Activated CD4-positive, alpha-beta memory T cell treated with anti-CD3 and anti-CD28 coated beads for 36 hours (primary cell): ENCODE results near the gene TMEM82. TPM values are rescaled to one million over a fixed set of nuclear protein-coding genes. Genes with fewer than 3 reads are reported as not detected.

Experiments
- CTCF ChIA-PET: fragments of 350-600 bp; sonication (Branson Sonifier 250); formaldehyde crosslinking; loops from one replicate; lab custom pipeline; 2021; ENCODE audit warnings: antibody characterized with exemption, inconsistent platforms; lab: Charles Lee
- POLR2A ChIA-PET: fragments of 350-600 bp; sonication (Branson Sonifier 250); formaldehyde crosslinking; loops from one replicate; lab custom pipeline; 2021; ENCODE audit warnings: antibody characterized with exemption; lab: Charles Lee
- DNase-seq: peaks from one replicate; pipeline ENCODE4 v3.0.0-alpha.2; 2020
- H3K27ac Mint-ChIP-seq: one replicate; pipeline ENCODE4 v1.8.0; 2021; ENCODE audit warnings: mixed read lengths
- H3K27me3 Mint-ChIP-seq: one replicate; pipeline ENCODE4 v1.8.0; 2021; ENCODE audit warnings: mixed read lengths
- H3K36me3 Mint-ChIP-seq: one replicate; pipeline ENCODE4 v1.8.0; 2021; ENCODE audit warnings: mixed read lengths
- H3K4me1 Mint-ChIP-seq: one replicate; pipeline ENCODE4 v1.8.0; 2021; ENCODE audit warnings: low read depth, mixed read lengths
- H3K4me3 Mint-ChIP-seq: one replicate; pipeline ENCODE4 v1.8.0; 2021; ENCODE audit warnings: mild to moderate bottlenecking, mixed read lengths
- H3K9me3 Mint-ChIP-seq: one replicate; pipeline ENCODE4 v1.8.0; 2021; ENCODE audit warnings: mixed read lengths
- intact Hi-C: fragments of 100-400 bp; cut with micrococcal nuclease; formaldehyde crosslinking; loops from one replicate; pipeline ENCODE4 v1.15.1; 2023
- total RNA-seq, 2 experiments: library from RNA; stranded (reverse); gene quantifications; one replicate each; pipeline ENCODE4 v1.2.3, GENCODE V29; 2021

The TMEM82 gene
- total RNA-seq, 2 experiments from 2014 or later: not detected

GRCh38 chr1:15762546-15762945 lies 20.2 kb downstream of the TMEM82 start:
- Mint-ChIP-seq H3K4me1 (peaks cover 4% of the 10 kb centered on the region), H3K36me3 (no peaks in the 10 kb centered on the region)

GRCh38 chr1:15764269-15764764 lies 22.0 kb downstream of the TMEM82 start:
- intact Hi-C loops: no loop called here
- CTCF ChIA-PET: no interaction called here
- no peaks in the 10 kb centered on the region for H3K9me3 Mint-ChIP-seq
- H3K4me1 Mint-ChIP-seq: no peaks in the 10 kb centered on the region
- no peak overlapping the region for H3K4me3 Mint-ChIP-seq
- POLR2A ChIA-PET: no interaction called here
- no peak overlapping the region for H3K27ac Mint-ChIP-seq
- H3K27me3 Mint-ChIP-seq: peaks cover 14% of the 10 kb centered on the region
- no peak for DNase-seq
- no peaks in the 10 kb centered on the region for H3K36me3 Mint-ChIP-seq

More at GRCh38 chr1:15762546-15762945, 20.2 kb downstream of the TMEM82 start:
- no peaks in the 10 kb centered on the region for H3K9me3 Mint-ChIP-seq
- H3K27me3 Mint-ChIP-seq: peaks cover 19% of the 10 kb centered on the region
- POLR2A ChIA-PET: no interaction called here
- no peak overlapping the region for H3K4me3 Mint-ChIP-seq
- intact Hi-C loops: no loop called here
- CTCF ChIA-PET: interaction anchor here (1.0 kb wide), 1 partner anchor 29 kb away, joined by 3 read pairs; no protein-coding TSS in a partner anchor
- no peak for DNase-seq
- H3K27ac Mint-ChIP-seq: no peak overlapping the region

- H3K4me1 Mint-ChIP-seq: no peaks in the 10 kb centered on the region
- H3K27me3 Mint-ChIP-seq: peaks cover 9% of the 10 kb centered on the region
- ChIA-PET POLR2A (no interaction called here), CTCF (interaction anchor here (0.5 to 0.8 kb wide), 2 partner anchors 11 to 500 kb away, joined by 3 read pairs; no protein-coding TSS in a partner anchor)
- no peak overlapping the region for H3K27ac Mint-ChIP-seq
- no peak for DNase-seq
- H3K36me3 Mint-ChIP-seq: no peaks in the 10 kb centered on the region
- intact Hi-C loops: no loop called here
- no peak overlapping the region for H3K4me3 Mint-ChIP-seq
- H3K9me3 Mint-ChIP-seq: no peaks in the 10 kb centered on the region
Observed at GRCh38 chr1:15764890-15765289, 22.6 kb downstream of the TMEM82 start.

GRCh38 chr1:15765495-15766194 lies 23.3 kb downstream of the TMEM82 start:
- H3K4me1 Mint-ChIP-seq: no peaks in the 10 kb centered on the region
- no peaks in the 10 kb centered on the region for H3K9me3 Mint-ChIP-seq
- H3K27me3 Mint-ChIP-seq: peaks cover 9% of the 10 kb centered on the region
- POLR2A ChIA-PET: no interaction called here
- CTCF ChIA-PET: interaction anchor here (0.5 to 0.8 kb wide), 2 partner anchors 10 to 500 kb away, joined by 3 read pairs; no protein-coding TSS in a partner anchor
- no peak for DNase-seq
- H3K36me3 Mint-ChIP-seq: no peaks in the 10 kb centered on the region
- no peak overlapping the region for H3K27ac Mint-ChIP-seq
- no peak overlapping the region for H3K4me3 Mint-ChIP-seq
- intact Hi-C loops: no loop called here

GRCh38 chr1:15767941-15768340 lies 25.6 kb downstream of the TMEM82 start:
- H3K27me3 Mint-ChIP-seq: peaks cover 12% of the 10 kb centered on the region
- no peaks in the 10 kb centered on the region for H3K4me1 Mint-ChIP-seq
- ChIA-PET POLR2A (no interaction called here), CTCF (interaction anchor here (0.8 kb wide), 1 partner anchor 27 kb away, joined by 4 read pairs; no protein-coding TSS in a partner anchor)
- H3K4me3 Mint-ChIP-seq: no peak overlapping the region
- intact Hi-C loops: no loop called here
- no peaks in the 10 kb centered on the region for H3K36me3 Mint-ChIP-seq
- no peaks in the 10 kb centered on the region for H3K9me3 Mint-ChIP-seq
- DNase-seq: no peak
- no peak overlapping the region for H3K27ac Mint-ChIP-seq

- H3K4me1 Mint-ChIP-seq: no peaks in the 10 kb centered on the region
- CTCF ChIA-PET: interaction anchor here (0.8 kb wide), 1 partner anchor 27 kb away, joined by 4 read pairs; no protein-coding TSS in a partner anchor
- no peak overlapping the region for H3K4me3 Mint-ChIP-seq
- no peak for DNase-seq
- no peaks in the 10 kb centered on the region for H3K9me3 Mint-ChIP-seq
- no peak overlapping the region for H3K27ac Mint-ChIP-seq
- H3K36me3 Mint-ChIP-seq: no peaks in the 10 kb centered on the region
- peaks cover 12% of the 10 kb centered on the region for H3K27me3 Mint-ChIP-seq
- intact Hi-C loops: no loop called here
- POLR2A ChIA-PET: no interaction called here
Observed at GRCh38 chr1:15768388-15768787, 26.1 kb downstream of the TMEM82 start.

- intact Hi-C loops: no loop called here
- ChIA-PET POLR2A (no interaction called here), CTCF (interaction anchor here (0.6 kb wide), 1 partner anchor 410 kb away, joined by 3 read pairs; no protein-coding TSS in a partner anchor)
- Mint-ChIP-seq H3K4me3 (no peak overlapping the region), H3K27me3 (peaks cover 10% of the 10 kb centered on the region), H3K4me1 (no peaks in the 10 kb centered on the region), H3K36me3 (no peaks in the 10 kb centered on the region), H3K27ac (no peak overlapping the region), H3K9me3 (no peaks in the 10 kb centered on the region)
- DNase-seq: no peak
Observed at GRCh38 chr1:15770313-15770962, 28.1 kb downstream of the TMEM82 start.

GRCh38 chr1:15771836-15772515 lies 29.7 kb downstream of the TMEM82 start:
- H3K27ac Mint-ChIP-seq: no peak overlapping the region
- peaks cover 10% of the 10 kb centered on the region for H3K27me3 Mint-ChIP-seq
- DNase-seq: no peak
- H3K4me3 Mint-ChIP-seq: no peak overlapping the region
- no peaks in the 10 kb centered on the region for H3K36me3 Mint-ChIP-seq
- ChIA-PET CTCF (interaction anchor here (1.2 kb wide), 1 partner anchor 20 kb away, joined by 3 read pairs; no protein-coding TSS in a partner anchor), POLR2A (no interaction called here)
- H3K4me1 Mint-ChIP-seq: no peaks in the 10 kb centered on the region
- H3K9me3 Mint-ChIP-seq: no peaks in the 10 kb centered on the region
- intact Hi-C loops: no loop called here

GRCh38 chr1:15775706-15776105 lies 33.4 kb downstream of the TMEM82 start:
- no peak for DNase-seq
- Mint-ChIP-seq H3K27me3 (peaks cover 8% of the 10 kb centered on the region), H3K27ac (no peak overlapping the region), H3K9me3 (no peaks in the 10 kb centered on the region), H3K36me3 (no peaks in the 10 kb centered on the region), H3K4me1 (no peaks in the 10 kb centered on the region), H3K4me3 (no peak overlapping the region)
- intact Hi-C loops: no loop called here
- POLR2A ChIA-PET: interaction anchor here (0.7 kb wide), 1 partner anchor 165 kb away, joined by 3 read pairs; no protein-coding TSS in a partner anchor
- CTCF ChIA-PET: interaction anchor here (1.0 to 1.3 kb wide), 3 partner anchors 10 to 281 kb away, joined by 3 to 5 read pairs (median 3); no protein-coding TSS in a partner anchor

- intact Hi-C loops: no loop called here
- Mint-ChIP-seq H3K4me1 (no peaks in the 10 kb centered on the region), H3K9me3 (no peaks in the 10 kb centered on the region), H3K4me3 (no peak overlapping the region), H3K27me3 (no peaks in the 10 kb centered on the region), H3K36me3 (no peaks in the 10 kb centered on the region), H3K27ac (no peak overlapping the region)
- DNase-seq: no peak
- ChIA-PET POLR2A (no interaction called here), CTCF (interaction anchor here (0.7 to 1.2 kb wide), 5 partner anchors 10 to 37 kb away, joined by 3 to 6 read pairs (median 4); no protein-coding TSS in a partner anchor)
Observed at GRCh38 chr1:15777909-15778707, 35.8 kb downstream of the TMEM82 start.

- ChIA-PET CTCF (no interaction called here), POLR2A (no interaction called here)
- Mint-ChIP-seq H3K9me3 (no peaks in the 10 kb centered on the region), H3K27ac (no peak overlapping the region), H3K4me1 (no peaks in the 10 kb centered on the region), H3K27me3 (peaks cover 3% of the 10 kb centered on the region), H3K4me3 (no peak overlapping the region), H3K36me3 (no peaks in the 10 kb centered on the region)
- no peak for DNase-seq
- intact Hi-C loops: no loop called here
Observed at GRCh38 chr1:15785683-15786082, 43.4 kb downstream of the TMEM82 start.
